ENCODE data around the gene CDKN2B-AS1. TPM values are rescaled to one million over a fixed set of nuclear protein-coding genes. Genes with fewer than 3 reads are reported as not detected.

CDKN2B-AS1 gene
- total and polyA plus RNA-seq, 2 of the 13 experiments (the other 11 are each of a cell fraction or from before 2014, with no cell fraction given): 0.64 to 2.3 TPM

GRCh38 chr9:22158927-22159346 is 164.3 kb downstream of the CDKN2B-AS1 start (continued):
- TF ChIP-seq ZNF382 (CRISPR knock-in tag; IDR thresholded peaks at IDR 0.05; ENCODE audit: borderline replicate concordance): no peak
- no peak for TF ChIP-seq DDIT3 (CRISPR knock-in tag; IDR thresholded peaks at IDR 0.05)
- no peak for TF ChIP-seq THAP9 (CRISPR knock-in tag; IDR thresholded peaks at IDR 0.05; ENCODE audit: borderline replicate concordance)
- TF ChIP-seq LCORL (IDR thresholded peaks at IDR 0.05): no peak
- TF ChIP-seq LCORL (CRISPR knock-in tag; IDR thresholded peaks at IDR 0.05): no peak
- no peak for TF ChIP-seq ZNF230 (CRISPR knock-in tag; IDR thresholded peaks at IDR 0.05)
- no peak for TF ChIP-seq ZNF430 (CRISPR knock-in tag; IDR thresholded peaks at IDR 0.05)
- TF ChIP-seq MAF1 (CRISPR knock-in tag; IDR thresholded peaks at IDR 0.05; ENCODE audit: borderline replicate concordance): no peak
- no peak for TF ChIP-seq SNRNP70 (IDR thresholded peaks at IDR 0.05; ENCODE audit: low read depth, low read length)
- TF ChIP-seq SNAPC5 (CRISPR knock-in tag; IDR thresholded peaks at IDR 0.05; ENCODE audit: borderline replicate concordance): no peak
- no peak for TF ChIP-seq ZNF569 (CRISPR knock-in tag; IDR thresholded peaks at IDR 0.05; ENCODE audit: borderline replicate concordance)
- no peak for TF ChIP-seq DMAP1 (CRISPR knock-in tag; IDR thresholded peaks at IDR 0.05)
- TF ChIP-seq ZNF776 (CRISPR knock-in tag; IDR thresholded peaks at IDR 0.05): no peak
- no peak for TF ChIP-seq GRHL1 (CRISPR knock-in tag; conservative IDR thresholded peaks at IDR 0.05)
- TF ChIP-seq TCF12 (IDR thresholded peaks at IDR 0.05): no peak
- TF ChIP-seq TCF12 (CRISPR knock-in tag; IDR thresholded peaks at IDR 0.05): no peak
- no peak for TF ChIP-seq MED13 (CRISPR knock-in tag; IDR thresholded peaks at IDR 0.05)
- TF ChIP-seq ZBTB1 (CRISPR knock-in tag; IDR thresholded peaks at IDR 0.05; ENCODE audit: borderline replicate concordance): no peak
- no peak for TF ChIP-seq PTBP1 (IDR thresholded peaks at IDR 0.05; ENCODE audit: low read depth, low read length, poor library complexity, severe bottlenecking)
- TF ChIP-seq ZNF142 (CRISPR knock-in tag; IDR thresholded peaks at IDR 0.05): no peak
- TF ChIP-seq GTF2F1 (IDR thresholded peaks at IDR 0.05; ENCODE audit: low read length): no peak
- no peak for TF ChIP-seq ZFP36L2 (CRISPR knock-in tag; IDR thresholded peaks at IDR 0.05)

All from HepG2 (cell line).